K562 (cell line): ENCODE measurements around the gene PPT1. TPM values are rescaled to one million over a fixed set of nuclear protein-coding genes. Genes with fewer than 3 reads are reported as not detected.

ENCODE experiments used
- ATAC-seq: fragments of 200-7000 bp; cut with Tn5 transposase; 3 replicates; pipeline ENCODE4 v1.9.1; 2020; ENCODE audit warnings: moderate library complexity
- BruUV-seq: library from RNA; stranded (reverse); fragments of 400-500 nt; replicated peaks from 2 replicates; lab custom pipeline; 2021; lab: Mats Ljungman, UMichigan
- CTCF ChIA-PET: fragments of 300-600 bp; formaldehyde crosslinking; extraction: SDS; loops from one replicate; lab custom pipeline; 2021; ENCODE audit warnings: low intra/inter-chr PET ratio; lab: Yijun Ruan, JAX
- POLR2A ChIA-PET: fragments of 300-600, 350-650 bp; sonication (Branson Sonifier 250); formaldehyde crosslinking; extraction: SDS; loops from one replicate; lab custom pipeline; 2021; ENCODE audit warnings: antibody characterized with exemption, inconsistent platforms; lab: Yijun Ruan, JAX
- DNase-seq, 4 experiments: peaks; one replicate each; pipeline versions ENCODE4 v3.0.0 to v3.0.0-alpha.2; 2011 to 2018; ENCODE audit warnings: low spot score in 3 of 4, mixed read lengths in 3 of 4; ENCODE audit errors: extremely low read depth in 1 of 4
- FAIRE-seq: peaks from 2 replicates; lab custom pipeline; 2011; peaks lifted over from hg19 to GRCh38; lab: Jason Lieb, UNC
- H2AFZ ChIP-seq: 2 replicates; pipeline ENCODE4 v1.6.0; 2011; ENCODE audit warnings: low read depth, low read length, control low read depth, inconsistent platforms
- H3K27ac ChIP-seq: fragments of 200-600 bp; 3 replicates; pipeline ENCODE4 v1.8.0; 2011; ENCODE audit warnings: low read depth, mild to moderate bottlenecking, control low read depth, inconsistent platforms, low read length, moderate library complexity, mixed read lengths; ENCODE audit errors: extremely low read depth
- H3K27me3 ChIP-seq, 2 experiments: fragments of 300-600 bp in 1 of 2; 2 replicates in 1 of 2; 3 replicates in 1 of 2; pipeline versions ENCODE4 v1.6.0 to v1.8.0; 2011; ENCODE audit warnings: inconsistent platforms in 2 of 2, low read length in 2 of 2, mild to moderate bottlenecking in 1 of 2, mixed read lengths in 1 of 2, moderate library complexity in 1 of 2; ENCODE audit not compliant: control insufficient read depth in 2 of 2, insufficient read depth in 2 of 2
- H3K36me3 ChIP-seq: fragments of 300-600 bp; 3 replicates; pipeline ENCODE4 v1.8.0; 2011; ENCODE audit warnings: mild to moderate bottlenecking, low read length, inconsistent platforms; ENCODE audit not compliant: control insufficient read depth, insufficient read depth
- H3K4me1 ChIP-seq, 2 experiments: fragments of 200-600 bp in 1 of 2; replicated peaks in 1 of 2; 2 replicates in 1 of 2; 3 replicates in 1 of 2; pipeline versions ENCODE4 v1.5.1 to v1.8.0; 2011; ENCODE audit warnings: inconsistent platforms in 2 of 2, low read length in 2 of 2, mild to moderate bottlenecking in 1 of 2, mixed read lengths in 1 of 2, moderate library complexity in 1 of 2; ENCODE audit not compliant: control insufficient read depth in 2 of 2, insufficient read depth in 2 of 2
- H3K4me2 ChIP-seq: 2 replicates; pipeline ENCODE4 v1.6.1; 2011; ENCODE audit warnings: low read length, control low read depth, inconsistent platforms, mixed read lengths; ENCODE audit not compliant: insufficient read depth
- H3K4me3 ChIP-seq: fragments of 200-600 bp; sonication (generic), shearing (Covaris generic); 2 replicates; pipeline ENCODE4 v1.5.1; 2016; ENCODE audit warnings: control low read depth, inconsistent platforms
- H3K79me2 ChIP-seq: fragments of 200-600 bp; 3 replicates; pipeline ENCODE4 v1.8.0; 2011; ENCODE audit warnings: low read length, inconsistent platforms; ENCODE audit not compliant: control insufficient read depth, insufficient read depth
- H3K9ac ChIP-seq, 2 experiments: 2 replicates each; pipeline versions ENCODE4 v1.6.0 to v1.6.1; 2011; ENCODE audit warnings: low read depth in 2 of 2, low read length in 2 of 2, control low read depth in 1 of 2, inconsistent platforms in 1 of 2, mild to moderate bottlenecking in 1 of 2, mixed read lengths in 1 of 2; ENCODE audit not compliant: insufficient read depth in 1 of 2
- H3K9me1 ChIP-seq: one replicate; pipeline ENCODE4 v1.6.0; 2011; ENCODE audit warnings: inconsistent platforms, mild to moderate bottlenecking, low read length, moderate library complexity; ENCODE audit not compliant: control insufficient read depth, insufficient read depth
- H3K9me3 ChIP-seq: replicated peaks from 2 replicates; pipeline ENCODE4 v1.5.1; 2011; ENCODE audit warnings: low read depth, low read length, inconsistent platforms; ENCODE audit not compliant: control insufficient read depth, insufficient read depth
- H4K20me1 ChIP-seq: replicated peaks from 2 replicates; pipeline ENCODE4 v1.6.1; 2011; ENCODE audit warnings: low read length, inconsistent platforms, mixed read lengths; ENCODE audit not compliant: control insufficient read depth, insufficient read depth
- ATF7 ChIP-seq: fragments of 450-650 bp; IDR thresholded peaks from 2 replicates; pipeline ENCODE4 v1.7.1; 2014; ENCODE audit warnings: mild to moderate bottlenecking, moderate library complexity
- HMGXB4 ChIP-seq: sonication (generic); formaldehyde crosslinking; IDR thresholded peaks from 2 replicates; pipeline ENCODE4 v1.8.1; 2023; ENCODE audit warnings: mild to moderate bottlenecking, missing genetic modification reagents
- KLF13 ChIP-seq: fragments of 450-650 bp; IDR thresholded peaks from 2 replicates; pipeline ENCODE4 v1.6.1; 2016; ENCODE audit warnings: missing genetic modification characterization, low read depth, mild to moderate bottlenecking, missing compliant biosample characterization, moderate library complexity, borderline replicate concordance
- NELFE ChIP-seq: IDR thresholded peaks from 2 replicates; pipeline ENCODE4 v1.6.1; 2011; ENCODE audit warnings: mild to moderate bottlenecking; ENCODE audit not compliant: insufficient read depth, insufficient read length
- RBM39 ChIP-seq: fragments of 200-400 bp; formaldehyde crosslinking; optimal IDR thresholded peaks from 2 replicates; pipeline ENCODE3; 2018; ENCODE audit warnings: low read depth, low read length
- SRSF1 ChIP-seq: fragments of 200-400 bp; formaldehyde crosslinking; IDR thresholded peaks from 2 replicates; pipeline ENCODE4 v1.6.1; 2017; ENCODE audit warnings: mild to moderate bottlenecking, low read depth, low read length, moderate library complexity
- ZFX ChIP-seq: sonication (generic); formaldehyde crosslinking; IDR thresholded peaks from 2 replicates; pipeline ENCODE4 v1.8.0; 2022; ENCODE audit warnings: mild to moderate bottlenecking, missing genetic modification reagents, moderate library complexity
- ZNF407 ChIP-seq: fragments of 450-650 bp; IDR thresholded peaks from 2 replicates; pipeline ENCODE4 v1.6.1; 2016; ENCODE audit warnings: low read depth
- ZNF444 ChIP-seq: fragments of 250-450 bp; sonication (Bioruptor Pico); IDR thresholded peaks from 2 replicates; pipeline ENCODE4 v1.4.0; 2020; ENCODE audit warnings: mild to moderate bottlenecking, moderate library complexity
- WGBS: fragments of 100-300 bp; shearing (Covaris generic); methylation state at CpG from one replicate; pipeline ENCODE4 v1.1.6; 2016; ENCODE audit warnings: low coverage, mixed read lengths; ENCODE audit not compliant: insufficient coverage; ENCODE audit errors: missing lambda C conversion rate; 5-methylcytosine and 5-hydroxymethylcytosine counted together
- in situ Hi-C: fragments of 300-500 bp; cut with MboI; formaldehyde crosslinking; loops from 4 replicates; pipeline ENCODE4 v1.15.0; 2018; ENCODE audit warnings: inconsistent platforms, mixed read lengths
- intact Hi-C: fragments of 100-400 bp; cut with micrococcal nuclease; formaldehyde crosslinking; loops from 2 replicates; pipeline ENCODE4 v1.14.2; 2022
- polyA plus RNA-seq, 8 experiments: library from polyadenylated mRNA; depleted of rRNA in 4 of 8; stranded (reverse) in 5 of 8; unstranded in 3 of 8; fragments of >200 nt; fragmentation: Nextera tagmentation in 2 of 8; fragmentation: Illumina TruSeq in 1 of 8; extraction: Ambion mirVana in 2 of 8; extraction: Trizol in 1 of 8; gene quantifications; 2 replicates each; pipeline versions ENCODE4 v1.2.1 to v1.2.3, GENCODE V29; 2011 to 2014; ENCODE audit warnings: inconsistent platforms in 1 of 8, missing spikeins in 1 of 8
- total RNA-seq, 7 experiments: library from RNA; depleted of rRNA in 6 of 7; stranded (reverse); fragments of >200 nt in 6 of 7; fragmentation: Illumina TruSeq in 2 of 7; extraction: Trizol in 2 of 7; gene quantifications; 2 replicates each; pipeline versions ENCODE4 v1.2.1 to v1.2.3, GENCODE V29; 2011 to 2021; ENCODE audit warnings: low replicate concordance in 1 of 7

PPT1 gene
- total and polyA plus RNA-seq, 9 of the 15 experiments (the other 6 are each of a cell fraction or from before 2014, with no cell fraction given), result 72.2 to 285 (median 143) TPM

GRCh38 chr1:40024671-40025070 is 72.4 kb downstream of the PPT1 start:
- Histone ChIP-seq H3K4me1 (peaks cover 0 to 16% of the 10 kb centered on the region in 2 experiments; a peak in 3 of 5 replicates), H3K9ac (no peak overlapping the region), H3K9me3 (peaks cover 10% of the 10 kb centered on the region; the same call in 1 of the 2 replicates), H2AFZ (no peak overlapping the region), H3K9me1 (no peaks in the 10 kb centered on the region), H3K27me3 (no peaks in the 10 kb centered on the region; a peak in 1 of 5 replicates), H3K79me2 (no peaks in the 10 kb centered on the region), H3K36me3 (no peaks in the 10 kb centered on the region), H4K20me1 (no peaks in the 10 kb centered on the region), H3K27ac (no peak overlapping the region), H3K4me2 (no peak overlapping the region), H3K4me3 (no peak overlapping the region)
- no TSS peak for BruUV-seq
- ChIA-PET POLR2A (interaction anchor here (0.8 to 0.9 kb wide), 2 partner anchors 15 to 53 kb away, joined by 3 read pairs; no protein-coding TSS in a partner anchor), CTCF (no interaction called here)
- in situ Hi-C loops (no loop called here), intact Hi-C loops (loop anchor here (5.0 kb wide), 1 partner anchor 37 kb away; no protein-coding TSS in a partner anchor)
- 5% methylated on average over 2 of the region's 2 CpGs for WGBS
- DNase-seq (no peak), ATAC-seq (no peak), FAIRE-seq (no peak)
- no peak for TF ChIP-seq ZNF444 (CRISPR knock-in tag)
- no peak for TF ChIP-seq ZNF407
- TF ChIP-seq NELFE, result no peak
- TF ChIP-seq SRSF1, result no peak
- no peak for TF ChIP-seq KLF13 (tag)
- TF ChIP-seq ZFX, result no peak
- no peak for TF ChIP-seq HMGXB4 (CRISPR knock-in tag)
- TF ChIP-seq RBM39, result no peak
- TF ChIP-seq ATF7, result no peak
